HepG2 (cell line): ENCODE results near the gene RAPGEF5.

Experiments used
- CHD4 ChIP-seq: fragments of 200-600 bp; sonication (generic); IDR thresholded peaks from 2 replicates; pipeline ENCODE4 v1.7.0; 2017; ENCODE audit warnings: mild to moderate bottlenecking, low read length, borderline replicate concordance
- MZF1 ChIP-seq: sonication (generic); formaldehyde crosslinking; IDR thresholded peaks from 2 replicates; pipeline ENCODE4 v1.8.1; 2023; ENCODE audit warnings: mild to moderate bottlenecking, missing genetic modification reagents, borderline replicate concordance
- PHF8 ChIP-seq: sonication (generic); formaldehyde crosslinking; IDR thresholded peaks from 2 replicates; pipeline ENCODE4 v1.5.0; 2020; ENCODE audit warnings: missing genetic modification reagents
- PREB ChIP-seq: sonication (generic); formaldehyde crosslinking; IDR thresholded peaks from 2 replicates; pipeline ENCODE4 v1.4.0; 2020; ENCODE audit warnings: missing genetic modification reagents
- SMC3 ChIP-seq: IDR thresholded peaks from 2 replicates; pipeline ENCODE4 v1.6.1; 2011; ENCODE audit warnings: low read length, improper control_type of control experiment
- ZNF484 ChIP-seq: sonication (generic); formaldehyde crosslinking; IDR thresholded peaks from 2 replicates; pipeline ENCODE4 v1.5.1; 2020; ENCODE audit warnings: mild to moderate bottlenecking, low read depth, missing genetic modification reagents, borderline replicate concordance
- ZNF770 ChIP-seq: sonication (generic); formaldehyde crosslinking; IDR thresholded peaks from 2 replicates; pipeline ENCODE4 v1.5.0; 2020; ENCODE audit warnings: mild to moderate bottlenecking, missing genetic modification reagents
- ZNF780A ChIP-seq: sonication (generic); formaldehyde crosslinking; IDR thresholded peaks from 2 replicates; pipeline ENCODE4 v1.8.0; 2022; ENCODE audit warnings: mild to moderate bottlenecking, missing genetic modification reagents, moderate library complexity

- no peak for TF ChIP-seq ZNF780A (CRISPR knock-in tag)
- no peak for TF ChIP-seq PREB (CRISPR knock-in tag)
- TF ChIP-seq PHF8 (CRISPR knock-in tag), result no peak
- no peak for TF ChIP-seq MZF1 (CRISPR knock-in tag)
- TF ChIP-seq CHD4, result no peak
- TF ChIP-seq ZNF770, result no peak
- no peak for TF ChIP-seq SMC3
- TF ChIP-seq ZNF484 (CRISPR knock-in tag), result no peak
Measured at GRCh38 chr7:22354462-22354861, 2.5 kb downstream of the RAPGEF5 start.
